ENCODE results near the gene NT5C3A.

DNA sequence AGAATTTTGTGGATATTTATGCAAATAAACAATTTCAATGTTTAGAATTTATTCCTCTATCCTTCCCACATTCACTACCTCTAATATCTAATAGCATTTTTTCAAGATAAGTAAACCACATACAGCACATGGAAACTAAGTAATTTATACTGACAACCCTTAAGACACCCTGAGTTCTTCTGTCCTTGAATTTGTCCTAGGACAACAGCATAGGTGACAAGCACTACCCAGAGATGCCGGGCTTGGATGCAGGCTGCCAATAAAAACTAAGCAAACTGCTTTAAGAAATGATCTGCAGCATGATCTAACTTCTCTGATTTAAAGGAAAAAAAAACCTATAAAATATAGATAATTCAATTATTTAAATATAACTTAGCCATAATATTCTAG lies 22.7 kb downstream of the NT5C3A start:
- TF ChIP-seq, protein P1, sequence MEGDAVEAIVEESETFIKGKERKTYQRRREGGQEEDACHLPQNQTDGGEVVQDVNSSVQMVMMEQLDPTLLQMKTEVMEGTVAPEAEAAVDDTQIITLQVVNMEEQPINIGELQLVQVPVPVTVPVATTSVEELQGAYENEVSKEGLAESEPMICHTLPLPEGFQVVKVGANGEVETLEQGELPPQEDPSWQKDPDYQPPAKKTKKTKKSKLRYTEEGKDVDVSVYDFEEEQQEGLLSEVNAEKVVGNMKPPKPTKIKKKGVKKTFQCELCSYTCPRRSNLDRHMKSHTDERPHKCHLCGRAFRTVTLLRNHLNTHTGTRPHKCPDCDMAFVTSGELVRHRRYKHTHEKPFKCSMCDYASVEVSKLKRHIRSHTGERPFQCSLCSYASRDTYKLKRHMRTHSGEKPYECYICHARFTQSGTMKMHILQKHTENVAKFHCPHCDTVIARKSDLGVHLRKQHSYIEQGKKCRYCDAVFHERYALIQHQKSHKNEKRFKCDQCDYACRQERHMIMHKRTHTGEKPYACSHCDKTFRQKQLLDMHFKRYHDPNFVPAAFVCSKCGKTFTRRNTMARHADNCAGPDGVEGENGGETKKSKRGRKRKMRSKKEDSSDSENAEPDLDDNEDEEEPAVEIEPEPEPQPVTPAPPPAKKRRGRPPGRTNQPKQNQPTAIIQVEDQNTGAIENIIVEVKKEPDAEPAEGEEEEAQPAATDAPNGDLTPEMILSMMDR (conservative IDR thresholded peaks at IDR 0.05) = no peak
- TF ChIP-seq EZH2 (IDR thresholded peaks at IDR 0.05; ENCODE audit: low read depth) = no peak

All from PC-9 (cell line).